ENCODE data around the gene SPATA18. TPM values are rescaled to one million over a fixed set of nuclear protein-coding genes. Genes with fewer than 3 reads are reported as not detected.

SPATA18 gene
- total RNA-seq, 3 donors from 2014 or later (not counting 1 experiment from before 2014, with no cell fraction given): not detected

GRCh38 chr4:52110171-52110570 lies 59.1 kb downstream of the SPATA18 start:
- Histone ChIP-seq H3K4me1 (ENCODE audit: control insufficient read depth, insufficient read depth, low read length) (no peaks in the 10 kb centered on the region), H3K27me3 (ENCODE audit: control insufficient read depth, insufficient read depth, low read length) (no peaks in the 10 kb centered on the region), H3K27ac (ENCODE audit: low read length) (no peak overlapping the region), H3K36me3 (ENCODE audit: control insufficient read depth, insufficient read depth, low read length) (no peaks in the 10 kb centered on the region), H3K9me3 (ENCODE audit: control insufficient read depth, insufficient read depth, low read length) (no peaks in the 10 kb centered on the region), H3K4me3 (ENCODE audit: low read length) (no peak overlapping the region)
- Mint-ChIP-seq H3K4me3 (no peak overlapping the region), H3K9me3 (peaks cover 3% of the 10 kb centered on the region in 2 donors), H3K27ac (no peak overlapping the region), H3K36me3 (no peaks in the 10 kb centered on the region), H3K4me1 (no peaks in the 10 kb centered on the region), H3K27me3 (ENCODE audit: low read depth in 2 of 2) (no peaks in the 10 kb centered on the region)
- intact Hi-C loops (cut with micrococcal nuclease): no loop called here
- no peak for DNase-seq
- no peak for ATAC-seq
- TF ChIP-seq, protein P1, sequence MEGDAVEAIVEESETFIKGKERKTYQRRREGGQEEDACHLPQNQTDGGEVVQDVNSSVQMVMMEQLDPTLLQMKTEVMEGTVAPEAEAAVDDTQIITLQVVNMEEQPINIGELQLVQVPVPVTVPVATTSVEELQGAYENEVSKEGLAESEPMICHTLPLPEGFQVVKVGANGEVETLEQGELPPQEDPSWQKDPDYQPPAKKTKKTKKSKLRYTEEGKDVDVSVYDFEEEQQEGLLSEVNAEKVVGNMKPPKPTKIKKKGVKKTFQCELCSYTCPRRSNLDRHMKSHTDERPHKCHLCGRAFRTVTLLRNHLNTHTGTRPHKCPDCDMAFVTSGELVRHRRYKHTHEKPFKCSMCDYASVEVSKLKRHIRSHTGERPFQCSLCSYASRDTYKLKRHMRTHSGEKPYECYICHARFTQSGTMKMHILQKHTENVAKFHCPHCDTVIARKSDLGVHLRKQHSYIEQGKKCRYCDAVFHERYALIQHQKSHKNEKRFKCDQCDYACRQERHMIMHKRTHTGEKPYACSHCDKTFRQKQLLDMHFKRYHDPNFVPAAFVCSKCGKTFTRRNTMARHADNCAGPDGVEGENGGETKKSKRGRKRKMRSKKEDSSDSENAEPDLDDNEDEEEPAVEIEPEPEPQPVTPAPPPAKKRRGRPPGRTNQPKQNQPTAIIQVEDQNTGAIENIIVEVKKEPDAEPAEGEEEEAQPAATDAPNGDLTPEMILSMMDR (IDR thresholded peaks at IDR 0.05): no peak
- 90% methylated on average over 1 of the region's 1 CpG for WGBS (ENCODE audit: insufficient coverage)

DNA sequence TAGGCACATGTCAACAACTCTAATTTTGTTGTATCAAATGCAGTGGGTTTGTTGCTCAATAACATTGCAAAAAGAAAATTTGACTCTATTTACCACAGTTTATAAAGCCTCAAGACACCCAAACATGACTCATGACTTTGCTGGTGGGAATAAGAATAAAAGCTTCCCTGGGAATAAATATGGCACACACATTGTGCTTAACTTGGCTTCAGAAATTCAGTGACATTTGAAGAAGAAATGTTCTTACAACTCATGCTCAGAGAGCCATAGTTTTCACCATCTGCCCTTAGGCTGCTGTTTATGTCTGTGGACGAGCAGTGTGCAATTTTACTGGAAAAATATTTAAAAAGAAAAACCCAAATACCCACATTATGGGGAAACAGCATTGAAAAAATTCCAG lies 60.9 kb downstream of the SPATA18 start:
- Mint-ChIP-seq H3K36me3 (no peaks in the 10 kb centered on the region), H3K4me1 (no peaks in the 10 kb centered on the region), H3K9me3 (peaks cover 3% of the 10 kb centered on the region in 2 donors), H3K4me3 (no peak overlapping the region), H3K27me3 (ENCODE audit: low read depth in 2 of 2) (no peaks in the 10 kb centered on the region), H3K27ac (no peak overlapping the region)
- H3K9me3 ChIP-seq (ENCODE audit: control insufficient read depth, insufficient read depth, low read length): no peaks in the 10 kb centered on the region
- DNase-seq: no peak
- no peak for ATAC-seq
- H3K4me3 ChIP-seq (ENCODE audit: low read length): no peak overlapping the region
- no peak overlapping the region for H3K27ac ChIP-seq (ENCODE audit: low read length)
- no peaks in the 10 kb centered on the region for H3K4me1 ChIP-seq (ENCODE audit: control insufficient read depth, insufficient read depth, low read length)
- intact Hi-C loops (cut with micrococcal nuclease): no loop called here
- H3K36me3 ChIP-seq (ENCODE audit: control insufficient read depth, insufficient read depth, low read length): no peaks in the 10 kb centered on the region
- no CpG with 5 or more reads among the region's 1 CpG for WGBS (ENCODE audit: insufficient coverage)
- TF ChIP-seq, protein P1 (IDR thresholded peaks at IDR 0.05): no peak
- no peaks in the 10 kb centered on the region for H3K27me3 ChIP-seq (ENCODE audit: control insufficient read depth, insufficient read depth, low read length)

GRCh38 chr4:52112411-52112810 lies 61.3 kb downstream of the SPATA18 start:
- Mint-ChIP-seq H3K36me3 (no peaks in the 10 kb centered on the region), H3K27me3 (ENCODE audit: low read depth in 2 of 2) (no peaks in the 10 kb centered on the region), H3K27ac (no peak overlapping the region), H3K4me1 (no peaks in the 10 kb centered on the region), H3K9me3 (peaks cover 3% of the 10 kb centered on the region in 2 donors), H3K4me3 (no peak overlapping the region)
- Histone ChIP-seq H3K36me3 (ENCODE audit: control insufficient read depth, insufficient read depth, low read length) (no peaks in the 10 kb centered on the region), H3K4me3 (ENCODE audit: low read length) (no peak overlapping the region), H3K27ac (ENCODE audit: low read length) (no peak overlapping the region), H3K27me3 (ENCODE audit: control insufficient read depth, insufficient read depth, low read length) (no peaks in the 10 kb centered on the region), H3K9me3 (ENCODE audit: control insufficient read depth, insufficient read depth, low read length) (no peaks in the 10 kb centered on the region), H3K4me1 (ENCODE audit: control insufficient read depth, insufficient read depth, low read length) (no peaks in the 10 kb centered on the region)
- no peak for DNase-seq
- TF ChIP-seq, protein P1 (IDR thresholded peaks at IDR 0.05): no peak
- intact Hi-C loops (cut with micrococcal nuclease): no loop called here
- 67% methylated on average over 1 of the region's 1 CpG for WGBS (ENCODE audit: insufficient coverage)
- no peak for ATAC-seq

DNA sequence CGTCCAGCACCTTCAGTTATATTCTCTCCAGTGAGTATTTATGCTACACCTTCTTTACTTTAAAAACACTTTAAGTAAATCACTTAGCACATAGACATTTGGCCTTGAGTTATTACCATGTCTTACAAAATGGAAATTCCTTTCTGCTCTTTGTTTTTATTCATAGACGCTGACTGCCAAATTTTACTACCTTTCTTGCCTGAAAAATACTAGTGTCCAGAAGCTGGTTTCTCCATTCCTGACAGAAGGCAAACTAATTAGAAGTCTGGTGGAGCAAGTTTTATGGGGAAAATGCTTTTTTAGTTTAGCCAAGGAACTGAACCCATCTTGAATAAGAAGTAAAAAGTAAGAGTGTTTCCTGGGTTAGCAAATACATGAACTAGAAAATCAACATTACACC lies 65.5 kb downstream of the SPATA18 start:
- intact Hi-C loops (cut with micrococcal nuclease): no loop called here

More for the DNA sequence above, 65.5 kb downstream of the SPATA18 start:
- H3K9me3 Mint-ChIP-seq: peaks cover 5 to 6% of the 10 kb centered on the region in 2 donors
- H3K4me3 Mint-ChIP-seq: no peak overlapping the region
- DNase-seq (no peak), ATAC-seq (no peak)
- H3K4me1 Mint-ChIP-seq: no peaks in the 10 kb centered on the region
- TF ChIP-seq, protein P1 (IDR thresholded peaks at IDR 0.05): no peak
- H3K27ac ChIP-seq (ENCODE audit: low read length): no peak overlapping the region
- no peaks in the 10 kb centered on the region for H3K9me3 ChIP-seq (ENCODE audit: control insufficient read depth, insufficient read depth, low read length)
- no peak overlapping the region for H3K4me3 ChIP-seq (ENCODE audit: low read length)
- H3K27ac Mint-ChIP-seq: no peak overlapping the region
- no peaks in the 10 kb centered on the region for H3K36me3 Mint-ChIP-seq
- H3K27me3 ChIP-seq (ENCODE audit: control insufficient read depth, insufficient read depth, low read length): no peaks in the 10 kb centered on the region
- H3K36me3 ChIP-seq (ENCODE audit: control insufficient read depth, insufficient read depth, low read length): no peaks in the 10 kb centered on the region
- no peaks in the 10 kb centered on the region for H3K4me1 ChIP-seq (ENCODE audit: control insufficient read depth, insufficient read depth, low read length)
- H3K27me3 Mint-ChIP-seq (ENCODE audit: low read depth in 2 of 2): no peaks in the 10 kb centered on the region
- 87% methylated on average over 2 of the region's 2 CpGs for WGBS (ENCODE audit: insufficient coverage)

All from natural killer cell (primary cell).